GM12891 (cell line): ENCODE results near the gene ANKRD10.

ENCODE experiments used
- PAX5 ChIP-seq: IDR thresholded peaks from 2 replicates; pipeline ENCODE4 v1.6.1; 2011; ENCODE audit warnings: low read length, moderate library complexity, mild to moderate bottlenecking; ENCODE audit not compliant: insufficient read depth, severe bottlenecking
- POLR2A ChIP-seq: IDR thresholded peaks from 2 replicates; pipeline ENCODE4 v1.6.1; 2011; ENCODE audit warnings: low read depth, low read length, control low read depth
- POLR2AphosphoS5 ChIP-seq: IDR thresholded peaks from 2 replicates; pipeline ENCODE4 v1.6.1; 2011; ENCODE audit warnings: low read depth, low read length, control low read depth
- POU2F2 ChIP-seq: IDR thresholded peaks from 2 replicates; pipeline ENCODE4 v1.6.1; 2011; ENCODE audit warnings: low read depth, mild to moderate bottlenecking, control low read depth, low read length, moderate library complexity
- SPI1 ChIP-seq: IDR thresholded peaks from 2 replicates; pipeline ENCODE4 v1.6.1; 2011; ENCODE audit warnings: low read depth, low read length, control low read depth
- TAF1 ChIP-seq: IDR thresholded peaks from 2 replicates; pipeline ENCODE4 v1.6.1; 2011; ENCODE audit warnings: low read depth, low read length, control low read depth

DNA sequence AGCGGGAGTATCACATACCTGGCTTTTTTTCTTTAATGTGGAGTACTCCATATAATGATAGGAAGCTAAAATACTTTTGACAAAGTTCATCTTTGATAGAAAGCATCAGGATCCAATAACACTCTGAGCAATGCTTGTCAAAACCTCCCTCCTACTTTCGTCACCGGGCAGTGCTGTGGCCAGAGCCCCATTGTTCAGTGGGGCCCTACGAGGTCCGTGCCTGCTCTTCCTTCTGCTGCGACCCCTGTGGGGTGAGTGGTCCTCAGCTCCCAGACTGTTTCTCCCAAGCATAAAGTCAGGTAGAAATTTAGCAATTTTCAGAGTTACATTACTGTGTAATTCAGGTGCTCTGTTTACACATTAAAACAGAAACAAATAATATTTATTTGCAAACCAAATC, 51.2 kb downstream of the ANKRD10 start:
- TF ChIP-seq POLR2A, result no peak
- no peak for TF ChIP-seq TAF1
- no peak for TF ChIP-seq POLR2AphosphoS5
- TF ChIP-seq POU2F2, result no peak
- no peak for TF ChIP-seq SPI1
- no peak for TF ChIP-seq PAX5
